AG08395 (cell line): ENCODE data around the gene CNKSR3.

Experiments used
- DNase-seq: peaks from one replicate; pipeline ENCODE4 v3.0.0; 2012; ENCODE audit warnings: mixed read lengths, low spot score

The CNKSR3 gene

GRCh38 chr6:154479351-154479769 is 31.1 kb downstream of the CNKSR3 start:
- peak; percentile 63 for DNase-seq

DNA sequence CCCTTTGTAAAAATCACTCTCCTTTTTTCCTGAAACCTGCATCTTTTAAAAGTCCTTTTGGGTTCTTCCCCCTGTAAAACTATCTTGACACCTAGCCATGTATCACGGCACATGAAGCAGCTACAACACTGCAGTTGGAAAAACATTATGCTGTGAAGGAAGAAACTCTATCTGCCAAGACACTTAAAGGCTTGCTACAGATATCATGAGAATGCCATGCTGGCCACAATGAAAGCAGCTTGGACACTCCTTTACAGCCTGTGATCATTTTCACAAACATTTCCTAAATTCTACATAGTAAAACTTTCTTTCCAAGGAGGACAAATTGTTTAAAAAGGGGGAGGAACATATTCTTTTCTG is 31.8 kb downstream of the CNKSR3 start:
- no peak for DNase-seq

GRCh38 chr6:154478021-154478700 is 32.3 kb downstream of the CNKSR3 start:
- no peak for DNase-seq

- DNase-seq, result no peak
Observed at GRCh38 chr6:154476494-154476893, 34.0 kb downstream of the CNKSR3 start.

GRCh38 chr6:154474648-154475428 is 35.6 kb downstream of the CNKSR3 start:
- peak; percentile 82 for DNase-seq

- no peak for DNase-seq
Observed at GRCh38 chr6:154473324-154473723, 37.2 kb downstream of the CNKSR3 start.

DNA sequence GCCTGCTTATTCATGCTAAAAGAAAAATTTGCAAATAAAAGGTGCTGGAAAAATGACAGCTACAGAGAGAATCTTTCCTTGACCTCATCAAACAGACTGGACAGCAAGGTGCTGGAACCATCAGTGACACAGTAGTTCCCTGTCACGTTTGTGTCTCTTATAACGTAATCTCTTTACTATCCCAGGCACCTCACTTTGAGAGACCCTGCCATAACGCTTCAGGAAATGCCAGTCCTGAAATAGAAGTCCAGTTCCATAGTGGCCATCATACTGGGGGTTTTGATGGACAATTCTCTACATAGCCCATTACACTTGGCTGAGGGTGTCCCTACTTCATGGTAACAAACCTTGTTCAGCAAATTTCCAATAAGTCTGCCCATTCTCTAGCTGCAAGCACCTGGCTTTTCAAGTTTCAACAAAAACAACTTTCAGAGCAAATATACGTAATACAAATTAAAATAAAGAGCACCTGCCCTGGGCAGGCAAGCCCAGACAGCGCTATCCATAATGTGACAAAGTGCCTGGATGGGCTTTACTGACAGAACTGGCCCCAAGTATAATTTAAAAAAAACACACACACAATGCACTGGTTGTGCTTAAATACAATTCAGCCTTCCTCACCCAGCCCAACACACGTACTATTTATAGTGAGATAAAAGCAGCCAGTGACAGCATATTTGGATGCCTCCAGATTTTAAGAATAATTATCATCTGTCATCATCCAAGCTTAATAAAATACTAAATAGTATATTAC is 38.7 kb downstream of the CNKSR3 start:
- DNase-seq, result no peak

- no peak for DNase-seq
Observed at GRCh38 chr6:154469306-154469935, 41.1 kb downstream of the CNKSR3 start.

DNA sequence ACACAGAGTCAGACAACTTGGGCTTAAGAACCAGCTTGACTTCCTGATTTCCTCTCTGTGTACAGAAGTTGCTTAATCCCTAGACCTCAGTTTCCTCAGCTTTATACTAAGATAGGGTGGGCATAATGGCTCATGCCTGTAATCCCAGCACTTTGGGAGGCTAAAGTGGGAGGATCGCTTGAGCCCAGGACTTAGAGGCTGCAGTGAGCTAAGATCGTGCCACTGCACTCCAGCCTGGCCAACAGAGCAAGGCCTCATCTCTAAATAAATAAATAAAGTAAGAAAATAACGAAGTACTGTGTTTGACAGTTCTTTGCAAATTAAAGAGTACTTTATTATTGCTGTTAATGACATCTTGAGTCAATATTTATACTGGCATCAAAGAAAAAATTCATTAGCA is 41.7 kb downstream of the CNKSR3 start:
- no peak for DNase-seq

DNA sequence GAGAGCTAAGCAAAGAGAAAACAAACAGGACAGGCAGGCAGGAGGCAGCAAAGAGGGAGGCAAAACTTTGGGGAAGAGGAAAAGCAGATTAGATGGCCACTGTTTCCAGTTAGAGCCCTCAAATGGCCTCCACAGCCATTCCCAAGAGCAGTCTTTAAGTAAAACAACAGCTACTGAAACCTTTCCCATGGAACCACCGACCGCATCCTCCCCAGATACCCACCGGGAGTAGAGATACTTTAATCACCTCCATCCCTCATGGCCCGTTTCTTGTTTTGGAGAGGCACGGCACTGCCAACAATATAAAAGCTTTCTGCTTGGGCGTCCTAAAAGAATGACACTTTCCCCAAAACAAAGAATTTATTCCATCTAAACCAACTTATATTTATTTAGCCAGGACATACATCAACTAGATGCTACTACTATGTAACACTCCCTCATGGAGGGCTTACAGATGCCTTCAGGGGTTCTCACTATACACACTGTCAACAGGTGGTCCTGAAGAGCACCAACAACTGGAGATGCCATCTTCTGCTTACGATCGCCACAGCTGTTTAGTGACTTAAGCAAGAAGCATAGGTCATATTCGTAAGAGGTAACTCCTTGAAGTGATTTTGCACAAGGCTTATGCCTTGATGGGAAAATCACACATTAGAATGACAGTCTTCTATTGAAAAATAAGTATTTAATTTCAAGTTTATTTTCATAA is 43.4 kb downstream of the CNKSR3 start:
- no peak for DNase-seq

GRCh38 chr6:154466139-154466538 is 44.3 kb downstream of the CNKSR3 start:
- no peak for DNase-seq

GRCh38 chr6:154463573-154464419 is 46.7 kb downstream of the CNKSR3 start:
- no peak for DNase-seq

GRCh38 chr6:154462425-154462824 is 48.1 kb downstream of the CNKSR3 start:
- no peak for DNase-seq

- no peak for DNase-seq
Observed at GRCh38 chr6:154461348-154461747, 49.1 kb downstream of the CNKSR3 start.

- DNase-seq, result peak; percentile 45
Observed at GRCh38 chr6:154460306-154461071, 50.0 kb downstream of the CNKSR3 start.

- DNase-seq, result no peak
Observed at GRCh38 chr6:154459513-154459912, 51.0 kb downstream of the CNKSR3 start.

DNA sequence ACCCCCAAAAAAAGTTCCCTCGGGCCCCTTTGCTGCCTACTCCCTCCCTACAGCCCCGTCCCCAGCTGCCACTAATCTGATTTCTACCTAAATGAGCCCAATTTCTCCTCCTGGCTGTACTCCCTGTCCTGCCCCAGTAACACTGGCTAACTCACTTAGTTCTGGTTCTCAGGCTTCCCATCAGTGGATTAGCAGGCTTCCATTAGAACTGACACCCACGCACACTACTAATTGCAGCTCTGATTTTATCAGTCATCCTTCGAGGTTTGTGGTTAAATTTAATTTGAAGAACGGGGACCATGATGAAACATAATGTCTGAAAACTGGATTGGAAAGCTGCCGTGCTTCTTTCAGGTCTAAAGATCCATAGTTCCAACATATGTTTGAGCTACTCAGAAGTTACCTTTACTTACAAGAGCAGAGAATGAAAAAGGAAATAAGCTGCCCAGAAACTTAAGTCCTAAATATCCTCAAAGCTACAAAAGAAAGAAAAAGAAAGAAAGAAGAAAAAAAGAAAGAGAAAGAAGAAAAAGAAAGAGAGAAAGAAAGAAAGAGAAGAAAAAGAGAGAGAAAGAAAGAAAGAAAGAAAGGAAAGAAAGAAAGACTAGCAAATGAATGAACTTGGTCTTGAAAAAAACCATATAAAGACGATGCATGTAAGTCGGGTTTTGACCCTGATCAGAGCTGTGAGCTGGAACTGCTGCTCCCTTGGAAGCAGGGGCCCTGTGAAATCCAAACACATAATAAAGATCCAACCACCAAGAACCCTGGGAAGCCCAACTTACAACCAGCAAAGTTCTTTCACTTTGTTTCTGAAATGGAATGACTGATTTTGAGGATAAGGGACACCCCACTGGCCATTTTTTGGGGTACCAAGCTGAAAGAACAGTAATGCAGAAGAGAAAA is 51.7 kb downstream of the CNKSR3 start:
- DNase-seq, result no peak

GRCh38 chr6:154457881-154458284 is 52.6 kb downstream of the CNKSR3 start:
- no peak for DNase-seq
